K562 (cell line): Measurements from ENCODE around the gene GPT2. TPM values are rescaled to one million over a fixed set of nuclear protein-coding genes. Genes with fewer than 3 reads are reported as not detected.

Source experiments
- ATF4 ChIP-seq: fragments of 450-650 bp; formaldehyde crosslinking; IDR thresholded peaks from 2 replicates; pipeline ENCODE4 v1.4.0; 2022; ENCODE audit warnings: mild to moderate bottlenecking, moderate library complexity
- BRD4 ChIP-seq: fragments of 200-600 bp; sonication (generic); IDR thresholded peaks from 2 replicates; pipeline ENCODE4 v1.6.1; 2017; ENCODE audit warnings: inconsistent platforms
- CEBPG ChIP-seq, 3 experiments: fragments of 200-800 bp in 1 of 3; sonication (Bioruptor generic) in 1 of 3; sonication (generic) in 1 of 3; formaldehyde crosslinking in 1 of 3; IDR thresholded peaks in 2 of 3; conservative IDR thresholded peaks in 1 of 3; 2 replicates each; pipeline versions ENCODE4 v1.6.1 to v1.8.0; 2016 to 2022; ENCODE audit warnings: missing compliant biosample characterization in 2 of 3, missing genetic modification characterization in 2 of 3, mild to moderate bottlenecking in 1 of 3, missing genetic modification reagents in 1 of 3
- FOXM1 ChIP-seq, 2 experiments: fragments of 450-650 bp in 1 of 2; sonication (generic) in 1 of 2; formaldehyde crosslinking in 1 of 2; IDR thresholded peaks; 2 replicates each; pipeline versions ENCODE4 v1.6.1 to v1.9.0; 2017 to 2022; ENCODE audit warnings: low read depth in 2 of 2, mild to moderate bottlenecking in 2 of 2, missing genetic modification reagents in 1 of 2, moderate library complexity in 1 of 2
- GABPA ChIP-seq: fragments of 200-800 bp; sonication (Bioruptor generic); conservative IDR thresholded peaks from 2 replicates; pipeline ENCODE4 v1.6.1; 2016; ENCODE audit warnings: low read depth, missing genetic modification characterization, missing compliant biosample characterization
- JUND ChIP-seq, 2 experiments: IDR thresholded peaks; 2 replicates in 1 of 2; 3 replicates in 1 of 2; pipeline ENCODE4 v1.6.1; 2011; ENCODE audit warnings: borderline replicate concordance in 2 of 2, low read depth in 2 of 2, low read length in 2 of 2, improper control_type of control experiment in 1 of 2, missing biosample characterization in 1 of 2, missing genetic modification characterization in 1 of 2, missing genetic modification reagents in 1 of 2
- KDM5B ChIP-seq: fragments of 200-600 bp; sonication (generic); IDR thresholded peaks from 2 replicates; pipeline ENCODE4 v1.6.1; 2012; ENCODE audit warnings: low read depth, mild to moderate bottlenecking, moderate library complexity, low read length, control low read depth, inconsistent platforms; ENCODE audit not compliant: insufficient replicate concordance
- MAZ ChIP-seq, 2 experiments: fragments of 450-650 bp in 1 of 2; sonication (generic) in 1 of 2; formaldehyde crosslinking; IDR thresholded peaks in 1 of 2; conservative IDR thresholded peaks in 1 of 2; 2 replicates each; pipeline versions ENCODE4 v1.4.0 to v1.5.0; 2020; ENCODE audit warnings: mild to moderate bottlenecking in 1 of 2, missing genetic modification reagents in 1 of 2
- NFRKB ChIP-seq: fragments of 450-650 bp; IDR thresholded peaks from 2 replicates; pipeline ENCODE4 v1.6.1; 2016; ENCODE audit warnings: low read depth
- SMARCA4 ChIP-seq: fragments of 450-650 bp; IDR thresholded peaks from 2 replicates; pipeline ENCODE4 v1.6.1; 2016
- SMARCE1 ChIP-seq: fragments of 450-650 bp; IDR thresholded peaks from 2 replicates; pipeline ENCODE4 v1.7.1; 2016; ENCODE audit warnings: mild to moderate bottlenecking
- ZBTB40 ChIP-seq, 2 experiments: fragments of 450-650 bp in 1 of 2; sonication (generic) in 1 of 2; formaldehyde crosslinking in 1 of 2; IDR thresholded peaks; 2 replicates each; pipeline versions ENCODE4 v1.7.1 to v1.9.0; 2016 to 2022; ENCODE audit warnings: inconsistent platforms in 1 of 2, mild to moderate bottlenecking in 1 of 2, missing genetic modification reagents in 1 of 2
- ZNF143 ChIP-seq: sonication (generic); formaldehyde crosslinking; IDR thresholded peaks from 2 replicates; pipeline ENCODE4 v1.9.0; 2022; ENCODE audit warnings: mild to moderate bottlenecking, missing genetic modification reagents
- ZNF444 ChIP-seq: fragments of 250-450 bp; sonication (Bioruptor Pico); IDR thresholded peaks from 2 replicates; pipeline ENCODE4 v1.4.0; 2020; ENCODE audit warnings: mild to moderate bottlenecking, moderate library complexity
- ZSCAN32 ChIP-seq: fragments of 450-650 bp; formaldehyde crosslinking; IDR thresholded peaks from 2 replicates; pipeline ENCODE4 v1.4.0; 2020; ENCODE audit warnings: mild to moderate bottlenecking, moderate library complexity
- polyA plus RNA-seq, 8 experiments: library from polyadenylated mRNA; depleted of rRNA in 4 of 8; stranded (reverse) in 5 of 8; unstranded in 3 of 8; fragments of >200 nt; fragmentation: Nextera tagmentation in 2 of 8; fragmentation: Illumina TruSeq in 1 of 8; extraction: Ambion mirVana in 2 of 8; extraction: Trizol in 1 of 8; gene quantifications; 2 replicates each; pipeline versions ENCODE4 v1.2.1 to v1.2.3, GENCODE V29; 2011 to 2014; ENCODE audit warnings: inconsistent platforms in 1 of 8, missing spikeins in 1 of 8
- total RNA-seq, 7 experiments: library from RNA; depleted of rRNA in 6 of 7; stranded (reverse); fragments of >200 nt in 6 of 7; fragmentation: Illumina TruSeq in 2 of 7; extraction: Trizol in 2 of 7; gene quantifications; 2 replicates each; pipeline versions ENCODE4 v1.2.1 to v1.2.3, GENCODE V29; 2011 to 2021; ENCODE audit warnings: low replicate concordance in 1 of 7

The GPT2 gene
- total and polyA plus RNA-seq, 9 of the 15 experiments (the other 6 are each of a cell fraction or from before 2014, with no cell fraction given) = 0.79 to 14.4 (median 5.8) TPM

- no peak for TF ChIP-seq FOXM1 (IDR thresholded peaks at IDR 0.05; ENCODE audit: low read depth)
- TF ChIP-seq FOXM1 (CRISPR knock-in tag; IDR thresholded peaks at IDR 0.05; ENCODE audit: low read depth) = 0 out of 2 replicates have a peak, but pooled peaks have one; percentile 53
- peak; percentile 61; the same call in 1 of the 2 replicates for TF ChIP-seq ZSCAN32 (CRISPR knock-in tag)
- peak; percentile 66 for TF ChIP-seq JUND (IDR thresholded peaks at IDR 0.05; ENCODE audit: borderline replicate concordance, low read depth, low read length)
- no peak for TF ChIP-seq JUND (tag; IDR thresholded peaks at IDR 0.05; ENCODE audit: borderline replicate concordance, low read depth, low read length)
- 0 out of 2 replicates have a peak, but pooled peaks have one; percentile 80 for TF ChIP-seq NFRKB
- TF ChIP-seq CEBPG (CRISPR knock-in tag; IDR thresholded peaks at IDR 0.05) = peak; percentile 98
- peak; percentile 87 to 95 for TF ChIP-seq CEBPG (tag; conservative IDR thresholded peaks at IDR 0.05 in 1 of 2, IDR thresholded peaks at IDR 0.05 in 1 of 2)
- peak; percentile 81 to 86 for TF ChIP-seq MAZ (CRISPR knock-in tag; conservative IDR thresholded peaks at IDR 0.05 in 1 of 2, IDR thresholded peaks at IDR 0.05 in 1 of 2)
- 0 out of 2 replicates have a peak, but pooled peaks have one; percentile 44 for TF ChIP-seq ZBTB40 (IDR thresholded peaks at IDR 0.05)
- TF ChIP-seq ZBTB40 (CRISPR knock-in tag; IDR thresholded peaks at IDR 0.05) = no peak
- no peak for TF ChIP-seq SMARCA4
- no peak for TF ChIP-seq ZNF444 (CRISPR knock-in tag)
- TF ChIP-seq ATF4 (CRISPR knock-in tag) = peak; percentile 94
- no peak for TF ChIP-seq BRD4
- TF ChIP-seq GABPA (tag) = 0 out of 2 replicates have a peak, but pooled peaks have one; percentile 22
- no peak for TF ChIP-seq SMARCE1
- peak; percentile 94 for TF ChIP-seq ZNF143
- peak; percentile 63 for TF ChIP-seq KDM5B
Observed at GRCh38 chr16:46883690-46884512, at the start of gene GPT2 (continued).
